Esophagus muscularis mucosa (tissue), 4 donors: Measurements from ENCODE around the gene BRAP. TPM values are rescaled to one million over a fixed set of nuclear protein-coding genes. Genes with fewer than 3 reads are reported as not detected.
"Not testable (repeated sequence)": the region's sequence is repeated elsewhere in the genome, so short reads cannot be mapped to it uniquely, and the experiment has no call there.

Source experiments
- DNase-seq: peaks from one replicate; pipeline ENCODE4 v3.0.0-alpha.2; 2017; ENCODE audit errors: extremely low spot score
- H3K27ac ChIP-seq, 4 donors: fragments of 200-600 bp; sonication (generic); replicated peaks in 1 of 4; 1 replicate in 3 of 4; 2 replicates in 1 of 4; pipeline ENCODE4 v1.5.1; 2016 to 2019; ENCODE audit warnings: mild to moderate bottlenecking in 1 of 4
- H3K27me3 ChIP-seq, 4 donors: fragments of 200-600 bp; sonication (generic); one replicate each; pipeline versions ENCODE4 v1.5.1 to v1.6.0; 2016 to 2019
- H3K36me3 ChIP-seq, 4 donors: fragments of 200-600 bp; sonication (generic); one replicate each; pipeline ENCODE4 v1.5.1; 2016 to 2019
- H3K4me1 ChIP-seq, 4 donors: fragments of 200-600 bp; sonication (generic); one replicate each; pipeline ENCODE4 v1.5.1; 2016 to 2019
- H3K4me3 ChIP-seq, 4 donors: fragments of 200-600 bp; sonication (generic); 1 replicate in 2 of 4; 2 replicates in 2 of 4; pipeline ENCODE4 v1.5.1; 2016 to 2019; ENCODE audit warnings: mild to moderate bottlenecking in 4 of 4, moderate library complexity in 1 of 4
- H3K9me3 ChIP-seq, 4 donors: fragments of 200-600 bp; sonication (generic); 1 replicate in 3 of 4; 2 replicates in 1 of 4; pipeline ENCODE4 v1.5.1; 2016 to 2019
- CTCF ChIP-seq, 3 experiments: fragments of 200-600 bp in 2 of 3; fragments of 450-650 bp in 1 of 3; sonication (generic) in 2 of 3; IDR thresholded peaks; one replicate each; pipeline ENCODE4 v1.5.1; 2017 to 2019; ENCODE audit warnings: antibody characterized with exemption in 3 of 3, mild to moderate bottlenecking in 2 of 3, moderate library complexity in 1 of 3
- EP300 ChIP-seq: sonication (generic); formaldehyde crosslinking; IDR thresholded peaks from one replicate; pipeline ENCODE4 v1.6.1; 2017; ENCODE audit warnings: antibody characterized with exemption
- POLR2A ChIP-seq: fragments of 450-650 bp; IDR thresholded peaks from one replicate; pipeline ENCODE4 v1.6.1; 2017; ENCODE audit warnings: antibody characterized with exemption, moderate library complexity, mild to moderate bottlenecking, low read depth
- POLR2AphosphoS5 ChIP-seq, 2 donors: sonication (generic); formaldehyde crosslinking; IDR thresholded peaks; one replicate each; pipeline ENCODE4 v1.6.1; 2017; ENCODE audit warnings: antibody characterized with exemption in 2 of 2
- WGBS: methylation state at CpG from one replicate; pipeline ENCODE4 v1.1.5; 2018; 5-methylcytosine and 5-hydroxymethylcytosine counted together
- intact Hi-C: fragments of 100-400 bp; cut with DNase I; formaldehyde crosslinking; loops from one replicate; pipeline ENCODE4 v1.15.1; 2023
- total RNA-seq, 4 donors: library from RNA; depleted of rRNA; stranded (reverse); fragments of >200 nt; gene quantifications; one replicate each; pipeline versions ENCODE4 v1.1.0 to v1.2.1, GENCODE V29; 2016

Gene BRAP
- total RNA-seq, 4 donors from 2014 or later: 17.4 to 23.8 (median 20.7) TPM

DNA sequence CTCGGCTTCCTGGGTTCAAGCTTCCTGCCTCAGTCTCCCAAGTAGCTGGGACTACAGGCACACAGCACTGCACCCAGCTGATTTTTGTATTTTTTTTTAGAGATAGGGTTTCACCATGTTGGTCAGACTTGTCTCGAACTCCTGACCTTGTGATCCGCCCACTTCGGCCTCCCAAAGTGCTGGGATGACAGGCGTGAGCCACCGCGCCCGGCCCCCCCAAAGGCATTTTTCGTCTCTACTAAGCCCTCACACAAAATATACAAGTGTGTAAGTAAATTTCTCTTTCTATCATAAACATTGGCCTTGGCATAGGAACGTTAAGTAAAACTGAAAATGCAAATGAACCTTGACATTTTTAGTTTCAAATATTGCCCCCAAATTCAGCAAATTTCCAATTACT, 2.2 kb upstream of the BRAP start:
- H3K27me3 ChIP-seq: no peaks in the 10 kb centered on the region
- H3K36me3 ChIP-seq: peaks cover under 1 to 10% (median 7%) of the 10 kb centered on the region in 4 donors
- H3K27ac ChIP-seq: no peak overlapping the region
- intact Hi-C loops: loop anchor here (10.0 kb wide), 1 partner anchor 163 kb away; no protein-coding TSS in a partner anchor
- peaks cover 25 to 38% (median 31%) of the 10 kb centered on the region in 4 donors for H3K4me1 ChIP-seq
- no peak for TF ChIP-seq POLR2A
- TF ChIP-seq POLR2AphosphoS5 (IDR thresholded peaks at IDR 0.05): no peak
- no peak for TF ChIP-seq EP300
- TF ChIP-seq CTCF (IDR thresholded peaks at IDR 0.05): no peak
- WGBS: 87% methylated on average over 10 of the region's 10 CpGs
- no peaks in the 10 kb centered on the region for H3K9me3 ChIP-seq
- H3K4me3 ChIP-seq: no peak overlapping the region
- no peak for DNase-seq

GRCh38 chr12:111687255-111687654, 1.5 kb upstream of the BRAP start:
- no peak overlapping the region for H3K4me3 ChIP-seq
- no peaks in the 10 kb centered on the region for H3K9me3 ChIP-seq
- intact Hi-C loops: loop anchor here (10.0 kb wide), 1 partner anchor 162 kb away; no protein-coding TSS in a partner anchor
- no peak for DNase-seq
- no peak overlapping the region for H3K27ac ChIP-seq
- 51% methylated on average over 2 of the region's 2 CpGs for WGBS
- H3K27me3 ChIP-seq: no peaks in the 10 kb centered on the region
- peaks cover 6 to 11% (median 10%) of the 10 kb centered on the region in 4 donors for H3K36me3 ChIP-seq
- no peak for TF ChIP-seq POLR2A
- TF ChIP-seq POLR2AphosphoS5 (IDR thresholded peaks at IDR 0.05): no peak
- no peak for TF ChIP-seq EP300
- no peak for TF ChIP-seq CTCF (IDR thresholded peaks at IDR 0.05)
- H3K4me1 ChIP-seq: peaks cover 25 to 38% (median 31%) of the 10 kb centered on the region in 4 donors

- no peaks in the 10 kb centered on the region for H3K9me3 ChIP-seq
- peaks cover 12 to 17% (median 16%) of the 10 kb centered on the region in 4 donors for H3K36me3 ChIP-seq
- peak overlapping the region; percentile 80 to 91 (median 86) for H3K27ac ChIP-seq
- no peak for DNase-seq
- H3K27me3 ChIP-seq: no peaks in the 10 kb centered on the region
- 16% methylated on average over 15 of the region's 15 CpGs for WGBS
- intact Hi-C loops: loop anchor here (10.0 kb wide), 1 partner anchor 162 kb away; no protein-coding TSS in a partner anchor
- peaks cover 25 to 38% (median 31%) of the 10 kb centered on the region in 4 donors for H3K4me1 ChIP-seq
- TF ChIP-seq POLR2AphosphoS5 (IDR thresholded peaks at IDR 0.05) (no peak), CTCF (IDR thresholded peaks at IDR 0.05) (no peak), POLR2A (no peak), EP300 (no peak)
- H3K4me3 ChIP-seq: peak overlapping the region; percentile 73 to 98 (median 91)
These were observed 884 bp upstream of the BRAP start for GRCh38 chr12:111686574-111687105.

DNA sequence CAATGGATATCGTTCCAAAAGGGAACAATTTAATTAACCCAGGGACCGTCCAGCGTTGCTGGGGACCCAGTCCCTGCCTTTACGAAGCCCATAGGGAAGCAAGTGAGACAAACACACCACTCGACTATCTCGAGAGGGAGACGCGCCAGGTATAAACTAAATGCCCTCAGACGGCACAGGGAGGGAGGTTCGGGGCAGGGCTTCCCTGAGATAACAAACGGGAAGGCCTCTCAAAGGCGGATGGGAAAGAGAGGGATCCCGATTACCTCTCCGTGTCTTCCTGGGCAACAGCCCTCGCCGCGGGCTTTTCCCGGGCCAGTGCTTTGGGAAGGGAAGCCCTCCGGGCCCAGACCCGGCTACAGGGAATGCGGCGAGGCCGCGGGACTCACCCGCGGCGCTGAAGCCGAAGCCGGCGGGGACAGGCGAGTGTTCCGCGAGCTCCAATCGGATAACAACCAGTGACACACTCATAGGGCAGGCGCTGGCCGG, 390 bp downstream of the BRAP start:
- peaks cover 25 to 38% (median 31%) of the 10 kb centered on the region in 4 donors for H3K4me1 ChIP-seq
- DNase-seq: no peak
- intact Hi-C loops: loop anchor here (10.0 kb wide), 1 partner anchor 161 kb away; no protein-coding TSS in a partner anchor

DNA sequence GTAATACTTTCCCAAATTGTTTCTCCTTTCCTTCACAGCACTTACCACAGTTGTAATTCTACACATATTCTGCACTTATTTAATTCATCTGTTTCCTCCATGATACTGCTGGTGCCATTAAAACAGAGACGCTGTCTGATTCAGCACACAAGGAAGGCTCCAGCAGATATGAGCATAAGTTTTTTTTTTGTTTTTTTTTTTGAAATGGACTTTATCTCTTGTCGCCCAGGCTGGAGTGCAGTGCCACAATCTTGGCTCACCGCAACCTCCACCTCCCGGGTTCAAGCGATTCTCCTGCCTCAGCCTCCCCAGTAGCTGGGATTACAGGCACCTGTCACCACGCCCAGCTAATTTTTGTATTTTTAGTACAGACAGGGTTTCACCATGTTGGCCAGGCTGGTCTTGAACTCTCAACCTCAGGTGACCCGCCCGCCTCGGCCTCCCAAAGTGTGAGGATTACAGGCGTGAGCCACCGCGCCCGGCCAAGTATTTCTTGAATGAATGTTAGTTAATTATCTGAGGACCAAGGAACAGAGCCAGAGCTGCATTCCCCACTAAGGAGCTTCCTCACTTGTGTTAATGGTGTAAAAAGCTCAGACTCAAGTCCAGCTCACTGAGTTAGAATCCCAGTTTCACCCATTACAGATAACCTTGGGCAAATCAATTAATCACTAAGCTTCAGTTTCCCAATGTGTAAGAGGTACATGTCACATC, 1.1 kb downstream of the BRAP start:
- not testable (repeated sequence) for H3K9me3 ChIP-seq, DNase-seq, H3K27me3 ChIP-seq
- H3K4me3 ChIP-seq: peak overlapping the region; percentile 73 to 98 (median 91)
- peaks cover 32 to 37% (median 36%) of the 10 kb centered on the region in 4 donors for H3K36me3 ChIP-seq
- peaks cover 25 to 38% (median 31%) of the 10 kb centered on the region in 4 donors for H3K4me1 ChIP-seq
- intact Hi-C loops: loop anchor here (10.0 kb wide), 1 partner anchor 160 kb away; no protein-coding TSS in a partner anchor
- 81% methylated on average over 13 of the region's 13 CpGs for WGBS
- peak overlapping the region in 2 of 4 donors; percentile 80 to 86 for H3K27ac ChIP-seq

More for the DNA sequence above, 390 bp downstream of the BRAP start:
- peaks cover 25 to 30% (median 29%) of the 10 kb centered on the region in 4 donors for H3K36me3 ChIP-seq
- no peaks in the 10 kb centered on the region for H3K27me3 ChIP-seq
- no peaks in the 10 kb centered on the region for H3K9me3 ChIP-seq
- 0% methylated on average over 26 of the region's 36 CpGs for WGBS
- TF ChIP-seq CTCF (IDR thresholded peaks at IDR 0.05) (no peak), EP300 (no peak), POLR2AphosphoS5 (IDR thresholded peaks at IDR 0.05) (no peak), POLR2A (no peak)
- H3K27ac ChIP-seq: peak overlapping the region; percentile 80 to 91 (median 86)
- H3K4me3 ChIP-seq: peak overlapping the region; percentile 73 to 98 (median 91)
